GM23338 (cell line): ENCODE measurements around the gene NPAS3. TPM values are rescaled to one million over a fixed set of nuclear protein-coding genes. Genes with fewer than 3 reads are reported as not detected.

Experiments used
- ATAC-seq: fragments of 200-7000 bp; cut with Tn5 transposase; 3 replicates; pipeline ENCODE4 v1.9.1; 2020
- DNase-seq: peaks from one replicate; pipeline ENCODE4 v3.0.0-alpha.2; 2015; ENCODE audit warnings: low spot score
- H2AFZ ChIP-seq: fragments of 200-600 bp; sonication (generic); 2 replicates; pipeline ENCODE4 v1.8.0; 2016; ENCODE audit warnings: antibody characterized with exemption, mild to moderate bottlenecking, moderate library complexity
- H3F3A ChIP-seq: fragments of 200-600 bp; sonication (generic); replicated peaks from 2 replicates; pipeline ENCODE4 v1.8.0; 2017; ENCODE audit warnings: antibody characterized with exemption, mixed run types, low read depth
- H3K27ac ChIP-seq: fragments of 200-600 bp; sonication (generic); 2 replicates; pipeline ENCODE4 v1.6.1; 2016; ENCODE audit warnings: low read depth
- H3K27me3 ChIP-seq: fragments of 200-600 bp; sonication (generic); 2 replicates; pipeline ENCODE4 v1.8.0; 2016; ENCODE audit warnings: mild to moderate bottlenecking, mixed run types, moderate library complexity; ENCODE audit not compliant: insufficient read depth
- H3K36me3 ChIP-seq: fragments of 200-600 bp; sonication (generic); 2 replicates; pipeline ENCODE4 v1.8.0; 2016; ENCODE audit warnings: mild to moderate bottlenecking; ENCODE audit not compliant: insufficient read depth
- H3K4me1 ChIP-seq: fragments of 200-600 bp; sonication (generic); 2 replicates; pipeline ENCODE4 v1.8.0; 2016; ENCODE audit warnings: mild to moderate bottlenecking, moderate library complexity; ENCODE audit not compliant: insufficient read depth
- H3K4me2 ChIP-seq: fragments of 200-600 bp; sonication (generic); 2 replicates; pipeline ENCODE4 v1.7.1; 2017; ENCODE audit warnings: mixed run types
- H3K4me3 ChIP-seq: fragments of 200-600 bp; sonication (generic); 2 replicates; pipeline ENCODE4 v1.6.1; 2016; ENCODE audit warnings: mixed run types
- H3K79me2 ChIP-seq: fragments of 200-600 bp; sonication (generic); replicated peaks from 2 replicates; pipeline ENCODE4 v1.8.0; 2017; ENCODE audit warnings: mild to moderate bottlenecking; ENCODE audit not compliant: insufficient read depth
- H3K9me2 ChIP-seq: fragments of 200-600 bp; sonication (generic); 2 replicates; pipeline ENCODE4 v1.8.0; 2017; ENCODE audit not compliant: insufficient read depth
- H4K20me1 ChIP-seq: fragments of 200-600 bp; sonication (generic); replicated peaks from 2 replicates; pipeline ENCODE4 v1.8.0; 2017; ENCODE audit warnings: mild to moderate bottlenecking; ENCODE audit not compliant: insufficient read depth
- H3K27ac Mint-ChIP-seq: 2 replicates; pipeline ENCODE4 v1.8.0; 2020; ENCODE audit warnings: inconsistent platforms, mild to moderate bottlenecking, moderate library complexity, mixed read lengths
- H3K27me3 Mint-ChIP-seq: 3 replicates; pipeline ENCODE4 v1.8.0; 2022; ENCODE audit warnings: low read depth, mild to moderate bottlenecking, moderate library complexity, mixed read lengths, inconsistent platforms; ENCODE audit not compliant: insufficient read depth, poor library complexity
- H3K36me3 Mint-ChIP-seq: 3 replicates; pipeline ENCODE4 v1.8.0; 2021; ENCODE audit warnings: low read depth, mild to moderate bottlenecking, inconsistent platforms, moderate library complexity, mixed read lengths
- H3K4me1 Mint-ChIP-seq: 3 replicates; pipeline ENCODE4 v1.8.0; 2020; ENCODE audit warnings: mild to moderate bottlenecking, inconsistent platforms, mixed read lengths
- H3K4me3 Mint-ChIP-seq: 3 replicates; pipeline ENCODE4 v1.8.0; 2021; ENCODE audit warnings: moderate library complexity, mild to moderate bottlenecking, inconsistent platforms, mixed read lengths
- H3K9me3 Mint-ChIP-seq: 3 replicates; pipeline ENCODE4 v1.8.0; 2020; ENCODE audit warnings: moderate library complexity, mild to moderate bottlenecking, inconsistent platforms, mixed read lengths
- CREB1 ChIP-seq: fragments of 250-450 bp; sonication (Bioruptor Pico); IDR thresholded peaks from 2 replicates; pipeline ENCODE4 v1.5.0; 2020; ENCODE audit warnings: low read depth, mild to moderate bottlenecking, moderate library complexity
- EZH2 ChIP-seq: fragments of 200-600 bp; sonication (generic); IDR thresholded peaks from one replicate; pipeline ENCODE4 v1.8.0; 2017; ENCODE audit warnings: antibody characterized with exemption, mild to moderate bottlenecking, low read depth; ENCODE audit not compliant: unreplicated experiment
- EZH2phosphoT487 ChIP-seq: fragments of 200-600 bp; sonication (generic); IDR thresholded peaks from one replicate; pipeline ENCODE4 v1.8.1; 2018; ENCODE audit warnings: antibody characterized with exemption; ENCODE audit not compliant: unreplicated experiment
- NANOG ChIP-seq: IDR thresholded peaks from 2 replicates; pipeline ENCODE4 v1.6.1; 2016; ENCODE audit warnings: antibody characterized with exemption, borderline replicate concordance
- STAT1 ChIP-seq: IDR thresholded peaks from one replicate; pipeline ENCODE4 v1.6.1; 2016; ENCODE audit warnings: antibody characterized with exemption; ENCODE audit not compliant: unreplicated experiment
- ZNF114 ChIP-seq: fragments of 250-450 bp; sonication (Bioruptor Pico); IDR thresholded peaks from 2 replicates; pipeline ENCODE4 v1.5.0; 2020; ENCODE audit warnings: mild to moderate bottlenecking, moderate library complexity
- ZNF331 ChIP-seq: fragments of 250-450 bp; sonication (Bioruptor Pico); IDR thresholded peaks from 2 replicates; pipeline ENCODE4 v1.5.0; 2020; ENCODE audit warnings: low read depth, mild to moderate bottlenecking, moderate library complexity
- polyA plus RNA-seq: library from polyadenylated mRNA; unstranded; fragments of >200 nt; fragmentation: Nextera tagmentation; extraction: Ambion mirVana; gene quantifications from 2 replicates; pipeline ENCODE4 v1.2.1, GENCODE V29; 2016
- total RNA-seq: library from RNA; depleted of rRNA; stranded (reverse); fragments of >200 nt; shearing (Covaris generic); gene quantifications from 2 replicates; pipeline ENCODE4 v1.2.3, GENCODE V29; 2014
- TF ChIP-seq, protein P1 (sequence below): IDR thresholded peaks from 2 replicates; pipeline ENCODE4 v1.6.1; 2016; ENCODE audit warnings: antibody characterized with exemption
- TF ChIP-seq, protein P2 (sequence below): fragments of 250-450 bp; sonication (Bioruptor Pico); IDR thresholded peaks from 2 replicates; pipeline ENCODE4 v1.5.0; 2020; ENCODE audit warnings: mild to moderate bottlenecking, moderate library complexity

The NPAS3 gene
- total and polyA plus RNA-seq, 2 experiments from 2014 or later, result 0.17 to 0.19 TPM

DNA sequence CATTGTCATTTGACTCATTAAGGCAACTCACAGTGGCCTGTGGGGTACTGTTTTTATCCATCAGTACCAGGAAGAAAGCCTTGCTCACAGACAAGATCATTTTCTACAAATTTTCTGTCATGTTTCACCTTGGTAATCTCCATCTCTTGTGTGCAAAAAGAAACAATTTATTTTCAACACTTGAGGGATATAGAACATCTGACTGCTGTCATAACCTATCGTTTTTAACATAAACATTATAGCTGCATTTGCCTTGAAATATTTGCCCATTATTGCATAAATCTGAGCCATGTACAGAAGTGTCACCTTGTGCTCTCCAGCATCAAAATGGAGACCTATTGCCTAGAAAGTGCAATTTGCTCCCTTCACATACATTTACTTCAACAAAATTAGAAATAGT, 300.8 kb downstream of the NPAS3 start:
- Histone ChIP-seq H3K4me2 (no peak overlapping the region), H3K79me2 (no peaks in the 10 kb centered on the region), H2AFZ (no peak overlapping the region), H3K4me3 (no peak overlapping the region), H3K27me3 (no peaks in the 10 kb centered on the region), H3K4me1 (peaks cover 4% of the 10 kb centered on the region), H3K36me3 (no peaks in the 10 kb centered on the region), H4K20me1 (no peaks in the 10 kb centered on the region), H3K27ac (no peak overlapping the region), H3K9me2 (no peaks in the 10 kb centered on the region), H3F3A (no peaks in the 10 kb centered on the region)
- TF ChIP-seq, protein P1, sequence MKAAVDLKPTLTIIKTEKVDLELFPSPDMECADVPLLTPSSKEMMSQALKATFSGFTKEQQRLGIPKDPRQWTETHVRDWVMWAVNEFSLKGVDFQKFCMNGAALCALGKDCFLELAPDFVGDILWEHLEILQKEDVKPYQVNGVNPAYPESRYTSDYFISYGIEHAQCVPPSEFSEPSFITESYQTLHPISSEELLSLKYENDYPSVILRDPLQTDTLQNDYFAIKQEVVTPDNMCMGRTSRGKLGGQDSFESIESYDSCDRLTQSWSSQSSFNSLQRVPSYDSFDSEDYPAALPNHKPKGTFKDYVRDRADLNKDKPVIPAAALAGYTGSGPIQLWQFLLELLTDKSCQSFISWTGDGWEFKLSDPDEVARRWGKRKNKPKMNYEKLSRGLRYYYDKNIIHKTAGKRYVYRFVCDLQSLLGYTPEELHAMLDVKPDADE, result no peak
- no peak for TF ChIP-seq CREB1 (CRISPR knock-in tag)
- TF ChIP-seq ZNF114 (CRISPR knock-in tag), result no peak
- TF ChIP-seq NANOG, result no peak
- H3K36me3 Mint-ChIP-seq, result no peaks in the 10 kb centered on the region
- H3K4me1 Mint-ChIP-seq, result peaks cover 10% of the 10 kb centered on the region
- no peak overlapping the region for H3K27ac Mint-ChIP-seq
- DNase-seq (no peak), ATAC-seq (no peak)
- H3K4me3 Mint-ChIP-seq, result no peak overlapping the region
- H3K27me3 Mint-ChIP-seq, result no peaks in the 10 kb centered on the region
- H3K9me3 Mint-ChIP-seq, result no peaks in the 10 kb centered on the region

DNA sequence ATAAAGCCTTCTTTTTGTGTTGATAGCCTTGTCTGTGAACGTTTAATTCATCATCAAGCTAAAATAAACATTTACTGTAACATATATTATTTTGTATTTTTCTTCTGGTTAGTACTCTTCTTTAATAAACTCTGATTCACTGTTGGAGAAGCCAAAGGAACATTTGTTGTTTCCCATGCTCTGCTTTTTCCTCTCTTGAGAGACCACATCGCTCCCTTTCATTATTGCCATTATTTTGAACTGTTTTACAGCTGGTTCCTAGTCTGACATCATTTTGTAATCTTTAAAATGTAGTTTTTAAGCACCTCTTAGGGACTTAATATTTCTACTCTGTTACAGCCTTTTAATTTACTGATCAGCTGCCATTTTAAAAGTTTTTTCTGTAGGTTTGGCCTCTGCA, 301.8 kb downstream of the NPAS3 start:
- Histone ChIP-seq H3F3A (no peaks in the 10 kb centered on the region), H3K4me1 (peaks cover 4% of the 10 kb centered on the region), H3K27ac (no peak overlapping the region), H3K4me2 (no peak overlapping the region), H4K20me1 (no peaks in the 10 kb centered on the region), H2AFZ (no peak overlapping the region), H3K36me3 (no peaks in the 10 kb centered on the region), H3K27me3 (no peaks in the 10 kb centered on the region), H3K9me2 (no peaks in the 10 kb centered on the region), H3K79me2 (no peaks in the 10 kb centered on the region), H3K4me3 (no peak overlapping the region)
- ATAC-seq (no peak), DNase-seq (no peak)
- Mint-ChIP-seq H3K27ac (no peak overlapping the region), H3K4me1 (peaks cover 10% of the 10 kb centered on the region), H3K27me3 (no peaks in the 10 kb centered on the region), H3K36me3 (no peaks in the 10 kb centered on the region), H3K4me3 (no peak overlapping the region), H3K9me3 (no peaks in the 10 kb centered on the region)
- TF ChIP-seq EZH2, result no peak
- no peak for TF ChIP-seq NANOG
- TF ChIP-seq EZH2phosphoT487, result no peak
- no peak for TF ChIP-seq ZNF331 (CRISPR knock-in tag)
- TF ChIP-seq, protein P2, sequence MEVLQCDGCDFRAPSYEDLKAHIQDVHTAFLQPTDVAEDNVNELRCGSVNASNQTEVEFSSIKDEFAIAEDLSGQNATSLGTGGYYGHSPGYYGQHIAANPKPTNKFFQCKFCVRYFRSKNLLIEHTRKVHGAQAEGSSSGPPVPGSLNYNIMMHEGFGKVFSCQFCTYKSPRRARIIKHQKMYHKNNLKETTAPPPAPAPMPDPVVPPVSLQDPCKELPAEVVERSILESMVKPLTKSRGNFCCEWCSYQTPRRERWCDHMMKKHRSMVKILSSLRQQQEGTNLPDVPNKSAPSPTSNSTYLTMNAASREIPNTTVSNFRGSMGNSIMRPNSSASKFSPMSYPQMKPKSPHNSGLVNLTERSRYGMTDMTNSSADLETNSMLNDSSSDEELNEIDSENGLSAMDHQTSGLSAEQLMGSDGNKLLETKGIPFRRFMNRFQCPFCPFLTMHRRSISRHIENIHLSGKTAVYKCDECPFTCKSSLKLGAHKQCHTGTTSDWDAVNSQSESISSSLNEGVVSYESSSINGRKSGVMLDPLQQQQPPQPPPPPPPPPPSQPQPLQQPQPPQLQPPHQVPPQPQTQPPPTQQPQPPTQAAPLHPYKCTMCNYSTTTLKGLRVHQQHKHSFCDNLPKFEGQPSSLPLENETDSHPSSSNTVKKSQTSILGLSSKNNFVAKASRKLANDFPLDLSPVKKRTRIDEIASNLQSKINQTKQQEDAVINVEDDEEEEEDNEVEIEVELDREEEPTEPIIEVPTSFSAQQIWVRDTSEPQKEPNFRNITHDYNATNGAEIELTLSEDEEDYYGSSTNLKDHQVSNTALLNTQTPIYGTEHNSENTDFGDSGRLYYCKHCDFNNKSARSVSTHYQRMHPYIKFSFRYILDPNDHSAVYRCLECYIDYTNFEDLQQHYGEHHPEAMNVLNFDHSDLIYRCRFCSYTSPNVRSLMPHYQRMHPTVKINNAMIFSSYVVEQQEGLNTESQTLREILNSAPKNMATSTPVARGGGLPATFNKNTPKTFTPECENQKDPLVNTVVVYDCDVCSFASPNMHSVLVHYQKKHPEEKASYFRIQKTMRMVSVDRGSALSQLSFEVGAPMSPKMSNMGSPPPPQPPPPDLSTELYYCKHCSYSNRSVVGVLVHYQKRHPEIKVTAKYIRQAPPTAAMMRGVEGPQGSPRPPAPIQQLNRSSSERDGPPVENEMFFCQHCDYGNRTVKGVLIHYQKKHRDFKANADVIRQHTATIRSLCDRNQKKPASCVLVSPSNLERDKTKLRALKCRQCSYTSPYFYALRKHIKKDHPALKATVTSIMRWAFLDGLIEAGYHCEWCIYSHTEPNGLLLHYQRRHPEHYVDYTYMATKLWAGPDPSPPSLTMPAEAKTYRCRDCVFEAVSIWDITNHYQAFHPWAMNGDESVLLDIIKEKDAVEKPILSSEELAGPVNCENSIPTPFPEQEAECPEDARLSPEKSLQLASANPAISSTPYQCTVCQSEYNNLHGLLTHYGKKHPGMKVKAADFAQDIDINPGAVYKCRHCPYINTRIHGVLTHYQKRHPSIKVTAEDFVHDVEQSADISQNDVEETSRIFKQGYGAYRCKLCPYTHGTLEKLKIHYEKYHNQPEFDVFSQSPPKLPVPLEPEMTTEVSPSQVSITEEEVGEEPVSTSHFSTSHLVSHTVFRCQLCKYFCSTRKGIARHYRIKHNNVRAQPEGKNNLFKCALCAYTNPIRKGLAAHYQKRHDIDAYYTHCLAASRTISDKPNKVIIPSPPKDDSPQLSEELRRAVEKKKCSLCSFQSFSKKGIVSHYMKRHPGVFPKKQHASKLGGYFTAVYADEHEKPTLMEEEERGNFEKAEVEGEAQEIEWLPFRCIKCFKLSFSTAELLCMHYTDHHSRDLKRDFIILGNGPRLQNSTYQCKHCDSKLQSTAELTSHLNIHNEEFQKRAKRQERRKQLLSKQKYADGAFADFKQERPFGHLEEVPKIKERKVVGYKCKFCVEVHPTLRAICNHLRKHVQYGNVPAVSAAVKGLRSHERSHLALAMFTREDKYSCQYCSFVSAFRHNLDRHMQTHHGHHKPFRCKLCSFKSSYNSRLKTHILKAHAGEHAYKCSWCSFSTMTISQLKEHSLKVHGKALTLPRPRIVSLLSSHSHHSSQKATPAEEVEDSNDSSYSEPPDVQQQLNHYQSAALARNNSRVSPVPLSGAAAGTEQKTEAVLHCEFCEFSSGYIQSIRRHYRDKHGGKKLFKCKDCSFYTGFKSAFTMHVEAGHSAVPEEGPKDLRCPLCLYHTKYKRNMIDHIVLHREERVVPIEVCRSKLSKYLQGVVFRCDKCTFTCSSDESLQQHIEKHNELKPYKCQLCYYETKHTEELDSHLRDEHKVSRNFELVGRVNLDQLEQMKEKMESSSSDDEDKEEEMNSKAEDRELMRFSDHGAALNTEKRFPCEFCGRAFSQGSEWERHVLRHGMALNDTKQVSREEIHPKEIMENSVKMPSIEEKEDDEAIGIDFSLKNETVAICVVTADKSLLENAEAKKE (CRISPR knock-in tag), result no peak
- no peak for TF ChIP-seq ZNF114 (CRISPR knock-in tag)
- no peak for TF ChIP-seq CREB1 (CRISPR knock-in tag)
- TF ChIP-seq, protein P1, result no peak
- no peak for TF ChIP-seq STAT1
